Natural killer cell (primary cell): ENCODE data around the gene FBXW5. TPM values are rescaled to one million over a fixed set of nuclear protein-coding genes. Genes with fewer than 3 reads are reported as not detected.

ENCODE experiments used
- ATAC-seq, 3 donors: fragments of 150-1000 bp in 2 of 3; fragments of 200-7000 bp in 1 of 3; cut with Tn5 transposase; 1 replicate in 1 of 3; 2 replicates in 2 of 3; pipeline ENCODE4 v1.10.0; 2021; ENCODE audit warnings: mild to moderate bottlenecking in 2 of 3, moderate library complexity in 2 of 3
- DNase-seq, 2 donors: peaks; one replicate each; pipeline versions ENCODE4 v3.0.0 to v3.0.0-alpha.2; 2013 to 2021; ENCODE audit warnings: mixed read lengths in 1 of 2
- H3K27ac ChIP-seq: one replicate; pipeline ENCODE4 v1.5.1; 2013; ENCODE audit warnings: mild to moderate bottlenecking, low read length
- H3K27me3 ChIP-seq: one replicate; pipeline ENCODE4 v1.6.1; 2013; ENCODE audit warnings: low read length; ENCODE audit not compliant: control insufficient read depth, insufficient read depth
- H3K36me3 ChIP-seq: one replicate; pipeline ENCODE4 v1.6.1; 2013; ENCODE audit warnings: low read length; ENCODE audit not compliant: control insufficient read depth, insufficient read depth
- H3K4me1 ChIP-seq: one replicate; pipeline ENCODE4 v1.6.1; 2013; ENCODE audit warnings: low read length; ENCODE audit not compliant: control insufficient read depth, insufficient read depth
- H3K4me3 ChIP-seq: one replicate; pipeline ENCODE4 v1.5.1; 2013; ENCODE audit warnings: low read length
- H3K9me3 ChIP-seq: one replicate; pipeline ENCODE4 v1.6.1; 2013; ENCODE audit warnings: low read length; ENCODE audit not compliant: control insufficient read depth, insufficient read depth
- H3K27ac Mint-ChIP-seq, 2 donors: one replicate each; pipeline ENCODE4 v1.8.0; 2022; ENCODE audit warnings: mild to moderate bottlenecking in 2 of 2, mixed read lengths in 2 of 2, moderate library complexity in 1 of 2
- H3K27me3 Mint-ChIP-seq, 2 donors: one replicate each; pipeline ENCODE4 v1.8.0; 2022; ENCODE audit warnings: low read depth in 2 of 2, mixed read lengths in 2 of 2
- H3K36me3 Mint-ChIP-seq: one replicate; pipeline ENCODE4 v1.8.0; 2022; ENCODE audit warnings: mixed read lengths
- H3K4me1 Mint-ChIP-seq, 2 donors: one replicate each; pipeline ENCODE4 v1.8.0; 2022; ENCODE audit warnings: mixed read lengths in 2 of 2
- H3K4me3 Mint-ChIP-seq: one replicate; pipeline ENCODE4 v1.8.0; 2022; ENCODE audit warnings: mild to moderate bottlenecking, moderate library complexity, mixed read lengths
- H3K9me3 Mint-ChIP-seq, 2 donors: one replicate each; pipeline ENCODE4 v1.8.0; 2022; ENCODE audit warnings: mixed read lengths in 2 of 2
- WGBS: methylation state at CpG from one replicate; pipeline ENCODE4 v1.1.7; 2013; ENCODE audit warnings: missing lambda C conversion rate; ENCODE audit not compliant: insufficient coverage; 5-methylcytosine and 5-hydroxymethylcytosine counted together
- intact Hi-C: fragments of 100-400 bp; cut with micrococcal nuclease; formaldehyde crosslinking; loops from one replicate; pipeline ENCODE4 v1.14.2; 2022
- total RNA-seq, 4 donors: library from RNA; stranded (reverse); fragments of 120-200 nt in 1 of 4; gene quantifications; one replicate each; pipeline versions ENCODE4 v1.2.3 to v1.2.4, GENCODE V29; 2013 to 2022
- TF ChIP-seq, protein P1 (sequence below): fragments of 200-600 bp; IDR thresholded peaks from one replicate; pipeline ENCODE4 v1.8.0; 2022; ENCODE audit warnings: antibody characterized with exemption

FBXW5 gene
- total RNA-seq, 3 donors from 2014 or later (not counting 1 experiment from before 2014, with no cell fraction given) = 117 to 144 (median 136) TPM

DNA sequence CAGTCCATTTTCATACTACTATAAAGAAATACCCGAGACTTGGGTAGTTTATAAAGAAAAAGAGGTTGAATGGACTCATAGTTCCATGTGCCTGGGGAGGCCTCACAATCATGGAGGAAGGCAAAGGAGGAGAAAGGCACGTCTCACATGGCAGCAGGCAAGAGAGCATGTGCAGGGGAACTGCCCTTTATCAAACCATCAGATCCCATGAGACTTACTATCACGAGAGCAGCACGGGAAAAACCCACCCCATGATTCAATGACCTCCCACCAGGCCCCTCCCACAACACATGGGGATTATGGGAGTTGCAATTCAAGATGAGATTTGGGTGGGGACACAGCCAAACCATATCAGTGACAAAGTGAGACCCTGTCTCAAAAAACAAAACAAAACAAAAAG, 38.3 kb downstream of the FBXW5 start:
- no peaks in the 10 kb centered on the region for H3K36me3 Mint-ChIP-seq
- H3K36me3 ChIP-seq = peaks cover 40% of the 10 kb centered on the region
- intact Hi-C loops = no loop called here
- TF ChIP-seq, protein P1, sequence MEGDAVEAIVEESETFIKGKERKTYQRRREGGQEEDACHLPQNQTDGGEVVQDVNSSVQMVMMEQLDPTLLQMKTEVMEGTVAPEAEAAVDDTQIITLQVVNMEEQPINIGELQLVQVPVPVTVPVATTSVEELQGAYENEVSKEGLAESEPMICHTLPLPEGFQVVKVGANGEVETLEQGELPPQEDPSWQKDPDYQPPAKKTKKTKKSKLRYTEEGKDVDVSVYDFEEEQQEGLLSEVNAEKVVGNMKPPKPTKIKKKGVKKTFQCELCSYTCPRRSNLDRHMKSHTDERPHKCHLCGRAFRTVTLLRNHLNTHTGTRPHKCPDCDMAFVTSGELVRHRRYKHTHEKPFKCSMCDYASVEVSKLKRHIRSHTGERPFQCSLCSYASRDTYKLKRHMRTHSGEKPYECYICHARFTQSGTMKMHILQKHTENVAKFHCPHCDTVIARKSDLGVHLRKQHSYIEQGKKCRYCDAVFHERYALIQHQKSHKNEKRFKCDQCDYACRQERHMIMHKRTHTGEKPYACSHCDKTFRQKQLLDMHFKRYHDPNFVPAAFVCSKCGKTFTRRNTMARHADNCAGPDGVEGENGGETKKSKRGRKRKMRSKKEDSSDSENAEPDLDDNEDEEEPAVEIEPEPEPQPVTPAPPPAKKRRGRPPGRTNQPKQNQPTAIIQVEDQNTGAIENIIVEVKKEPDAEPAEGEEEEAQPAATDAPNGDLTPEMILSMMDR = no peak
- no peak overlapping the region for H3K27ac ChIP-seq
- ATAC-seq (no peak), DNase-seq (no peak)
- no peak overlapping the region for H3K4me3 Mint-ChIP-seq
- no peaks in the 10 kb centered on the region for H3K27me3 Mint-ChIP-seq
- no peaks in the 10 kb centered on the region for H3K27me3 ChIP-seq
- H3K27ac Mint-ChIP-seq = peak overlapping the region in 1 of 2 donors; percentile 56
- peaks cover 32% of the 10 kb centered on the region for H3K4me1 ChIP-seq
- no peak overlapping the region for H3K4me3 ChIP-seq
- 82% methylated on average over 3 of the region's 4 CpGs for WGBS
- no peaks in the 10 kb centered on the region for H3K9me3 Mint-ChIP-seq
- no peaks in the 10 kb centered on the region for H3K9me3 ChIP-seq
- peaks cover 0 to 11% of the 10 kb centered on the region in 2 donors for H3K4me1 Mint-ChIP-seq

DNA sequence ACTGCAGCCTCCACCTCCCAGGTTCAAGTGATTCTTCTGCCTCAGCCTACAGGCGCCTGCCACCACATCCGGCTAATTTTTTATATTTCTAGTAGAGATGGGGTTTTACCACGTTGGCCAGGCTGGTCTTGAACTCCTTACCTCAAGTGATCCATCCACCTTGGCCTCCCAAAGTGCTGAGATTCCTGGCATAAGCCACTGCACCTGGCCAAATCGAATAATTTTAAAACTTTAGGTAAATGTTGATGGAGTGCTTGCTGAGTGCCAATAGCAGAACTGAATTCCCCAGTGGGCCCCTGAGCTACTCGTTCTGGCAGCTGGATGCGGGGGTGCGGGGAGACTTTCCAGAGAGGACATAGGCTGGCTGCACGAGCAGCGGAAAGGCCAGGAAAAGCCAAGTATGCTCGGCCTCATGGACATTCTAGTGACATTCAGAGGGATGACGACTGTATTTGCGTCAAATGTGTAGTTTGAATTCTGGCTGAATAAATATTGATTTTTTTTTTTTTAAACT, 41.4 kb downstream of the FBXW5 start:
- Histone ChIP-seq H3K4me3 (no peak overlapping the region), H3K4me1 (peaks cover 33% of the 10 kb centered on the region), H3K9me3 (no peaks in the 10 kb centered on the region), H3K27ac (peak overlapping the region; percentile 90), H3K27me3 (no peaks in the 10 kb centered on the region), H3K36me3 (peaks cover 42% of the 10 kb centered on the region)
- 95% methylated on average over 9 of the region's 12 CpGs for WGBS
- peak in 1 of 3 donors; percentile 21 for ATAC-seq
- H3K9me3 Mint-ChIP-seq = no peaks in the 10 kb centered on the region
- H3K27me3 Mint-ChIP-seq = no peaks in the 10 kb centered on the region
- peak overlapping the region; percentile 21 for H3K4me3 Mint-ChIP-seq
- intact Hi-C loops = no loop called here
- peaks cover 0 to 19% of the 10 kb centered on the region in 2 donors for H3K4me1 Mint-ChIP-seq
- DNase-seq = peak in 1 of 2 donors; percentile 51
- peak overlapping the region; percentile 79 to 87 for H3K27ac Mint-ChIP-seq
- peaks cover 7% of the 10 kb centered on the region for H3K36me3 Mint-ChIP-seq
- TF ChIP-seq, protein P1 = no peak

DNA sequence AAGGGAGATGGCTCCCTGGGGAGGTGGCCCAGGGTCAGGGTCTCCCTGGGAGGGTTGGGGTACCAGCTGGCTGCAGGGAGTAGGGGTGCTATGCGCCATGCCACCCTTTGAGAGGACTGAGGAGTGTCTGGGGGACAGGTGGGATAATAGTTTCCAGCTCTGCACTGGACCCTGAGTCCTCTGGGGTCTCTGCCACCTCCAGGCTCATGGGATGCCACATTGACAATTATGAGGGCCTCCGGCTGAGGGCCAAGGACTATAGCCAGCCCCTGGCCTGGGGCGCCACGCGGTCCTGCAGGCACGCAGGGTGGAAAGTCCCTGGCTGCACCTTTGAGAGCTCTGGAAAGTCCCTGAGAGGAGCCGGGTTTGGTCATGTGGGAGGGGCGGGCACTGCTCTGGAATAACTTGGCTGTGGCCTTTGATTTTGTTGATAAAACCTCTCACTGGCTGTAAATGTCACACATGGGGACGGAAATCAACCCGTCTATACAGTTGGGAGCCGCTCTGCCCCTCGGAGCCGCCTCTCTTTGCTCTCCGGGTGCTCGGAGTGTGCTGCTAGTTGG, 42.2 kb downstream of the FBXW5 start:
- H3K4me3 Mint-ChIP-seq = peak overlapping the region; percentile 13

More for the DNA sequence above, 42.2 kb downstream of the FBXW5 start:
- Histone ChIP-seq H3K9me3 (no peaks in the 10 kb centered on the region), H3K27me3 (no peaks in the 10 kb centered on the region), H3K4me3 (no peak overlapping the region), H3K27ac (peak overlapping the region; percentile 90), H3K36me3 (peaks cover 35% of the 10 kb centered on the region), H3K4me1 (peaks cover 30% of the 10 kb centered on the region)
- Mint-ChIP-seq H3K36me3 (peaks cover 7% of the 10 kb centered on the region), H3K9me3 (no peaks in the 10 kb centered on the region), H3K27ac (peak overlapping the region; percentile 79 to 87), H3K27me3 (no peaks in the 10 kb centered on the region), H3K4me1 (peaks cover 0 to 19% of the 10 kb centered on the region in 2 donors)
- peak; percentile 89 to 94 (median 91) for ATAC-seq
- intact Hi-C loops = no loop called here
- peak; percentile 48 to 95 for DNase-seq
- TF ChIP-seq, protein P1 = no peak
- WGBS = 37% methylated on average over 15 of the region's 15 CpGs
